Mesothelial cell of epicardium (in vitro differentiated cells): ENCODE measurements around the gene CACNG7. TPM values are rescaled to one million over a fixed set of nuclear protein-coding genes. Genes with fewer than 3 reads are reported as not detected.
"Not testable (repeated sequence)": the region's sequence is repeated elsewhere in the genome, so short reads cannot be mapped to it uniquely, and the experiment has no call there.

Experiments used
- DNase-seq, 2 experiments: peaks; one replicate each; pipeline ENCODE4 v3.0.0; 2021; ENCODE audit warnings: low spot score in 2 of 2; ENCODE audit not compliant: unreplicated experiment in 2 of 2
- H3K27ac Mint-ChIP-seq: 2 replicates; pipeline ENCODE4 v1.8.0; 2021; ENCODE audit warnings: mixed read lengths
- H3K27me3 Mint-ChIP-seq: 2 replicates; pipeline ENCODE4 v1.8.0; 2021; ENCODE audit warnings: low read depth, mixed read lengths
- H3K36me3 Mint-ChIP-seq: 2 replicates; pipeline ENCODE4 v1.8.0; 2021; ENCODE audit warnings: mixed read lengths
- H3K4me1 Mint-ChIP-seq: 2 replicates; pipeline ENCODE4 v1.8.0; 2021; ENCODE audit warnings: mixed read lengths
- H3K4me3 Mint-ChIP-seq: 2 replicates; pipeline ENCODE4 v1.8.0; 2021; ENCODE audit warnings: mild to moderate bottlenecking, moderate library complexity, mixed read lengths
- H3K9me3 Mint-ChIP-seq: 2 replicates; pipeline ENCODE4 v1.8.0; 2021; ENCODE audit warnings: mixed read lengths
- CTCF ChIP-seq: fragments of 200-600 bp; sonication (generic); IDR thresholded peaks from one replicate; pipeline ENCODE4 v1.5.0; 2021; ENCODE audit warnings: antibody characterized with exemption; ENCODE audit not compliant: unreplicated experiment
- total RNA-seq: library from RNA; stranded (reverse); gene quantifications from 3 replicates; pipeline ENCODE4 v1.2.1, GENCODE V29; 2021

Gene CACNG7
- total RNA-seq, 1 donor from 2014 or later = 0.76 TPM

- no peak for DNase-seq
- H3K36me3 Mint-ChIP-seq = no peaks in the 10 kb centered on the region
- peaks cover 75% of the 10 kb centered on the region for H3K27me3 Mint-ChIP-seq
- no peak for TF ChIP-seq CTCF
- H3K27ac Mint-ChIP-seq = no peak overlapping the region
- H3K4me3 Mint-ChIP-seq = no peak overlapping the region
- no peaks in the 10 kb centered on the region for H3K4me1 Mint-ChIP-seq
- no peaks in the 10 kb centered on the region for H3K9me3 Mint-ChIP-seq
Observed at GRCh38 chr19:53944933-53945332, 35.9 kb downstream of the CACNG7 start.

- Mint-ChIP-seq H3K36me3 (no peaks in the 10 kb centered on the region), H3K27me3 (peaks cover 70% of the 10 kb centered on the region), H3K27ac (no peak overlapping the region), H3K9me3 (no peaks in the 10 kb centered on the region), H3K4me3 (no peak overlapping the region), H3K4me1 (no peaks in the 10 kb centered on the region)
- TF ChIP-seq CTCF = no peak
- DNase-seq = no peak
Observed at GRCh38 chr19:53945441-53945840, 36.4 kb downstream of the CACNG7 start.

- Mint-ChIP-seq H3K9me3 (no peaks in the 10 kb centered on the region), H3K27ac (no peak overlapping the region), H3K27me3 (peaks cover 66% of the 10 kb centered on the region), H3K4me3 (no peak overlapping the region), H3K4me1 (no peaks in the 10 kb centered on the region), H3K36me3 (no peaks in the 10 kb centered on the region)
- DNase-seq = no peak
- TF ChIP-seq CTCF = no peak
Observed at GRCh38 chr19:53945998-53946397, 36.9 kb downstream of the CACNG7 start.

GRCh38 chr19:53947624-53948023 lies 38.5 kb downstream of the CACNG7 start:
- no peaks in the 10 kb centered on the region for H3K9me3 Mint-ChIP-seq
- H3K4me3 Mint-ChIP-seq = no peak overlapping the region
- no peaks in the 10 kb centered on the region for H3K4me1 Mint-ChIP-seq
- no peak for DNase-seq
- no peak overlapping the region for H3K27ac Mint-ChIP-seq
- H3K36me3 Mint-ChIP-seq = no peaks in the 10 kb centered on the region
- no peak for TF ChIP-seq CTCF
- H3K27me3 Mint-ChIP-seq = peaks cover 59% of the 10 kb centered on the region

GRCh38 chr19:53948611-53949010 lies 39.5 kb downstream of the CACNG7 start:
- not testable (repeated sequence) for DNase-seq, H3K4me3 Mint-ChIP-seq, H3K27ac Mint-ChIP-seq, H3K9me3 Mint-ChIP-seq, H3K36me3 Mint-ChIP-seq, H3K4me1 Mint-ChIP-seq
- peaks cover 51% of the 10 kb centered on the region for H3K27me3 Mint-ChIP-seq

GRCh38 chr19:53951436-53951835 lies 42.4 kb downstream of the CACNG7 start:
- H3K36me3 Mint-ChIP-seq = no peaks in the 10 kb centered on the region
- H3K4me3 Mint-ChIP-seq = no peak overlapping the region
- H3K9me3 Mint-ChIP-seq = peaks cover 8% of the 10 kb centered on the region
- no peak for DNase-seq
- H3K27me3 Mint-ChIP-seq = peaks cover 42% of the 10 kb centered on the region
- no peak overlapping the region for H3K27ac Mint-ChIP-seq
- no peaks in the 10 kb centered on the region for H3K4me1 Mint-ChIP-seq
- no peak for TF ChIP-seq CTCF
